ENCODE data around the gene ANXA7. TPM values are rescaled to one million over a fixed set of nuclear protein-coding genes. Genes with fewer than 3 reads are reported as not detected.

The ANXA7 gene
- total RNA-seq, 1 donor: 143 TPM

DNA sequence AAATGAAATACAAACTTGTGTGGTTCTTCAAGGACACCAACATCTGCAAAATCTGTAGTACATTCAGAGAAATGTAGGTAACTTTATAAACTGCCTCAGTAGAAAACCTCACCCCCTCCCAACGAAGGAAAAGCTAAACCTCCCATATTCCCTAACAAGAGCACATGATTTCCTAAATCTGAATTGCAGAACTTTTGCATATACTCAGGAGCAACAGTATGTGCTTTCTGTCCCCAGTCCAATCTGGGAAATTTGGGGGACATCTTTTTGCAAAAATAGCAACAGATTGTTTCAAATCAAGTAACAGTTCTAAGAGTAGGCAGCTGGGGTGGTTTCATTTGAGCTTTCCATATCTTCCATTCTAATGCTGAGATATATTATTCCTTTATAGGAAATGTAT, 35.3 kb upstream of the ANXA7 start:
- Histone ChIP-seq H3K4me3 (ENCODE audit: insufficient read depth, low read length) (no peak overlapping the region), H3K4me1 (ENCODE audit: insufficient read depth, low read length) (no peaks in the 10 kb centered on the region), H3K27me3 (ENCODE audit: insufficient read depth, low read length) (no peaks in the 10 kb centered on the region), H3K79me2 (ENCODE audit: insufficient read depth, low read length) (no peaks in the 10 kb centered on the region), H4K20me1 (ENCODE audit: insufficient read depth, low read length) (no peaks in the 10 kb centered on the region), H2AFZ (ENCODE audit: low read length) (no peak overlapping the region), H3K36me3 (ENCODE audit: insufficient read depth, low read length) (peaks cover 32% of the 10 kb centered on the region), H3K9me3 (ENCODE audit: low read depth, low read length) (no peaks in the 10 kb centered on the region), H3K4me2 (ENCODE audit: insufficient read depth, low read length) (no peak overlapping the region), H3K27ac (ENCODE audit: low read depth, low read length) (no peak overlapping the region)
- peak; percentile 47 for DNase-seq (ENCODE audit: insufficient read length, low spot score, missing footprints)
- TF ChIP-seq, protein P1, sequence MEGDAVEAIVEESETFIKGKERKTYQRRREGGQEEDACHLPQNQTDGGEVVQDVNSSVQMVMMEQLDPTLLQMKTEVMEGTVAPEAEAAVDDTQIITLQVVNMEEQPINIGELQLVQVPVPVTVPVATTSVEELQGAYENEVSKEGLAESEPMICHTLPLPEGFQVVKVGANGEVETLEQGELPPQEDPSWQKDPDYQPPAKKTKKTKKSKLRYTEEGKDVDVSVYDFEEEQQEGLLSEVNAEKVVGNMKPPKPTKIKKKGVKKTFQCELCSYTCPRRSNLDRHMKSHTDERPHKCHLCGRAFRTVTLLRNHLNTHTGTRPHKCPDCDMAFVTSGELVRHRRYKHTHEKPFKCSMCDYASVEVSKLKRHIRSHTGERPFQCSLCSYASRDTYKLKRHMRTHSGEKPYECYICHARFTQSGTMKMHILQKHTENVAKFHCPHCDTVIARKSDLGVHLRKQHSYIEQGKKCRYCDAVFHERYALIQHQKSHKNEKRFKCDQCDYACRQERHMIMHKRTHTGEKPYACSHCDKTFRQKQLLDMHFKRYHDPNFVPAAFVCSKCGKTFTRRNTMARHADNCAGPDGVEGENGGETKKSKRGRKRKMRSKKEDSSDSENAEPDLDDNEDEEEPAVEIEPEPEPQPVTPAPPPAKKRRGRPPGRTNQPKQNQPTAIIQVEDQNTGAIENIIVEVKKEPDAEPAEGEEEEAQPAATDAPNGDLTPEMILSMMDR (IDR thresholded peaks at IDR 0.05; ENCODE audit: extremely low read depth, low read depth, low read length): no peak

DNA sequence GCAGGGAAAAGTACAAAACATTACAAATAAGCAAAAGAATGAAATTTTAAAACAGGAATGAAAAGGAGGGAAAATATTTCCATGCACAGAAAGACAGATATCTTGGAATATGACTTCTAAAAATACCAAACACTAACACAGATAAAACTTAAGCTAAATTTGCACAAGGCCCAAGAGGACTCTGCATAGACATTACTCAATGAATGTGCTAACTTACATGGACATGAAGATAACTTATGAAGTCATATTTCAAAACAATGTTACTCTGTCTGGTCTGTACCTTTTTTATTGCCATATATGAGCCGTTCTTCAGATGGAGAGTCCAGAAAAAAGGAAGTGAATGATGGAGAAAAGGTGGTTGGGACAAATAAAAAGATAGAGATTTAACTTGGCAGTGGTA, 34.5 kb upstream of the ANXA7 start:
- Histone ChIP-seq H4K20me1 (ENCODE audit: insufficient read depth, low read length) (no peaks in the 10 kb centered on the region), H3K36me3 (ENCODE audit: insufficient read depth, low read length) (peaks cover 27% of the 10 kb centered on the region), H3K4me1 (ENCODE audit: insufficient read depth, low read length) (no peaks in the 10 kb centered on the region), H3K79me2 (ENCODE audit: insufficient read depth, low read length) (no peaks in the 10 kb centered on the region), H2AFZ (ENCODE audit: low read length) (no peak overlapping the region), H3K4me2 (ENCODE audit: insufficient read depth, low read length) (no peak overlapping the region), H3K27ac (ENCODE audit: low read depth, low read length) (no peak overlapping the region), H3K4me3 (ENCODE audit: insufficient read depth, low read length) (no peak overlapping the region), H3K27me3 (ENCODE audit: insufficient read depth, low read length) (no peaks in the 10 kb centered on the region), H3K9me3 (ENCODE audit: low read depth, low read length) (no peaks in the 10 kb centered on the region)
- TF ChIP-seq, protein P1 (IDR thresholded peaks at IDR 0.05; ENCODE audit: extremely low read depth, low read depth, low read length): no peak
- no peak for DNase-seq (ENCODE audit: insufficient read length, low spot score, missing footprints)

DNA sequence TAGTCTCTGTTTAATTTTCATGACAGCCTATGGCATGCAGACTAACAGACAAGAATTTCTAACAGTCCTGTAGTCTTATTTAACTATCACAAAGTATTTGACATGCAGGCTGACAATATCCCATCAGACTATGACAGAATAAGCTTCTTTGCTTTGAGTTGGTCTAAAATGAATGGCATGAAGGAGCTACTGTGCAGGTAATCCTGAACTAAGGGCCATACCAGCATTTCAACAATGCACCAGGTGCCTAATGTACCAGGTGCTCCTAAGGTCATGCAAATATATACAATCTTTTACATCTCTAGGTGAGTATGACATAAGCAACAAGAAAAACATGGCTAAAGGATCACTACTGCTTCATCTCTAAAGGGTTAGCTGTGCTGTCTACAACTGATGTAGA, 33.1 kb upstream of the ANXA7 start:
- no peaks in the 10 kb centered on the region for H3K4me1 ChIP-seq (ENCODE audit: insufficient read depth, low read length)
- DNase-seq (ENCODE audit: insufficient read length, low spot score, missing footprints): no peak

DNA sequence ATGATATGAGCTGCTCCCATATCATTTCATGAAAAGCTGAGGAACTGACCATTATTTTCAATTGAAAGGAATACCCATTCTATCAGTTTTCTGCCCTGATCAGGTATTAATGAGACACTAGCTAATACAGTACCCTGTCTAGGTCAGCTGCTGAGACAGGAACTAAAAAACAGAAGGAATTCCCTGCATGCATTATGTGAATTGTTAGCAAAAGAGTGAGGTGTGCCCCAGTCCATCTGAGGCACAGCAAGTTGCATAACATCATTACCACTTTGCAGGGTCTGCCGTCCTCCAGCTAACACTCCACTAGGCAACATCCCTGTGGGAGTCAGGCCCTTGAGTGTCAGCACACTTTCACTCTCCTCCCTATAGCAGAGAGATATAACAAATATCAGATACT, 30.6 kb upstream of the ANXA7 start:
- no peaks in the 10 kb centered on the region for H3K79me2 ChIP-seq (ENCODE audit: insufficient read depth, low read length)
- H3K9me3 ChIP-seq (ENCODE audit: low read depth, low read length): no peaks in the 10 kb centered on the region
- no peaks in the 10 kb centered on the region for H3K27me3 ChIP-seq (ENCODE audit: insufficient read depth, low read length)
- H4K20me1 ChIP-seq (ENCODE audit: insufficient read depth, low read length): no peaks in the 10 kb centered on the region
- DNase-seq (ENCODE audit: insufficient read length, low spot score, missing footprints): no peak
- peaks cover 15% of the 10 kb centered on the region for H3K36me3 ChIP-seq (ENCODE audit: insufficient read depth, low read length)
- H3K27ac ChIP-seq (ENCODE audit: low read depth, low read length): no peak overlapping the region
- TF ChIP-seq, protein P1 (IDR thresholded peaks at IDR 0.05; ENCODE audit: extremely low read depth, low read depth, low read length): no peak
- peaks cover 13% of the 10 kb centered on the region for H3K4me1 ChIP-seq (ENCODE audit: insufficient read depth, low read length)
- H3K4me2 ChIP-seq (ENCODE audit: insufficient read depth, low read length): no peak overlapping the region
- H2AFZ ChIP-seq (ENCODE audit: low read length): no peak overlapping the region
- no peak overlapping the region for H3K4me3 ChIP-seq (ENCODE audit: insufficient read depth, low read length)

More for the DNA sequence above, 33.1 kb upstream of the ANXA7 start:
- no peaks in the 10 kb centered on the region for H3K79me2 ChIP-seq (ENCODE audit: insufficient read depth, low read length)
- peaks cover 15% of the 10 kb centered on the region for H3K36me3 ChIP-seq (ENCODE audit: insufficient read depth, low read length)
- no peak overlapping the region for H3K4me2 ChIP-seq (ENCODE audit: insufficient read depth, low read length)
- TF ChIP-seq, protein P1 (IDR thresholded peaks at IDR 0.05; ENCODE audit: extremely low read depth, low read depth, low read length): no peak
- H2AFZ ChIP-seq (ENCODE audit: low read length): no peak overlapping the region
- no peaks in the 10 kb centered on the region for H4K20me1 ChIP-seq (ENCODE audit: insufficient read depth, low read length)
- no peak overlapping the region for H3K27ac ChIP-seq (ENCODE audit: low read depth, low read length)
- H3K27me3 ChIP-seq (ENCODE audit: insufficient read depth, low read length): no peaks in the 10 kb centered on the region
- H3K4me3 ChIP-seq (ENCODE audit: insufficient read depth, low read length): no peak overlapping the region
- H3K9me3 ChIP-seq (ENCODE audit: low read depth, low read length): no peaks in the 10 kb centered on the region

All from osteoblast (primary cell).